Adrenal gland (tissue), 12 donors: ENCODE data around the gene VPS50. TPM values are rescaled to one million over a fixed set of nuclear protein-coding genes. Genes with fewer than 3 reads are reported as not detected.

ENCODE experiments used
- DNase-seq, 7 donors: peaks; one replicate each; pipeline ENCODE4 v3.0.0-alpha.2; 2019 to 2020
- H3K27ac ChIP-seq, 5 donors: fragments of 200-600 bp; sonication (generic) in 4 of 5; 1 replicate in 3 of 5; 2 replicates in 2 of 5; pipeline versions ENCODE4 v1.5.1 to v1.8.0; 2016 to 2020; ENCODE audit warnings: mild to moderate bottlenecking in 1 of 5
- H3K27me3 ChIP-seq: fragments of 200-600 bp; 2 replicates; pipeline ENCODE4 v1.8.0; 2021
- H3K36me3 ChIP-seq, 2 donors: fragments of 200-600 bp; replicated peaks in 1 of 2; 1 replicate in 1 of 2; 2 replicates in 1 of 2; pipeline versions ENCODE4 v1.5.1 to v1.8.0; 2018 to 2022
- H3K4me1 ChIP-seq, 2 donors: fragments of 200-600 bp; replicated peaks in 1 of 2; 1 replicate in 1 of 2; 2 replicates in 1 of 2; pipeline versions ENCODE4 v1.5.1 to v1.8.0; 2018 to 2021
- H3K4me3 ChIP-seq, 4 donors: fragments of 200-600 bp; sonication (generic) in 3 of 4; one replicate each; pipeline ENCODE4 v1.5.1; 2016 to 2018
- H3K9me3 ChIP-seq, 3 donors: fragments of 200-600 bp; sonication (generic) in 1 of 3; replicated peaks in 1 of 3; 1 replicate in 2 of 3; 2 replicates in 1 of 3; pipeline versions ENCODE4 v1.5.1 to v1.8.0; 2016 to 2021
- POLR2A ChIP-seq, 2 donors: fragments of 450-650 bp; IDR thresholded peaks; one replicate each; pipeline ENCODE4 v1.6.1; 2017; ENCODE audit warnings: antibody characterized with exemption in 2 of 2, mild to moderate bottlenecking in 2 of 2, moderate library complexity in 1 of 2
- WGBS, 4 donors: extraction: QIAGEN DNeasy Blood & Tissue Kit in 2 of 4; methylation state at CpG; one replicate each; pipeline versions ENCODE4 v1.1.5 to v1.1.7; 2013 to 2017; 5-methylcytosine and 5-hydroxymethylcytosine counted together
- intact Hi-C, 2 donors: fragments of 100-400 bp; cut with DNase I; formaldehyde crosslinking; loops; one replicate each; pipeline versions ENCODE4 v1.14.1 to v1.15.0; 2022 to 2023
- polyA plus RNA-seq, 3 donors: library from polyadenylated mRNA; stranded (reverse); fragments of 200-250 nt in 2 of 3; fragments of 350-450 nt in 1 of 3; fragmentation: Illumina TruSeq in 1 of 3; extraction: RNeasy Lipid Tissue Mini Kit (QIAGEN cat#74804) in 1 of 3; gene quantifications; one replicate each; pipeline ENCODE4 v1.2.3, GENCODE V29; 2013 to 2014
- total RNA-seq, 9 donors: library from RNA; depleted of rRNA in 4 of 9; stranded (reverse); fragments of >200 nt in 4 of 9; fragments of 120-200 nt in 1 of 9; fragmentation: NEBNext Ultra II Directional in 1 of 9; extraction: Animal tissue kit (Norgen Biotek cat#: 25700) in 1 of 9; gene quantifications; one replicate each; pipeline versions ENCODE4 v1.1.0 to v1.2.4, GENCODE V29; 2013 to 2023
- TF ChIP-seq, protein P1 (sequence below), 6 experiments: fragments of 450-650 bp in 4 of 6; fragments of 200-600 bp in 2 of 6; sonication (generic) in 1 of 6; IDR thresholded peaks; 1 replicate in 5 of 6; 2 replicates in 1 of 6; pipeline versions ENCODE4 v1.5.1 to v1.8.0; 2016 to 2021; ENCODE audit warnings: antibody characterized with exemption in 6 of 6, mild to moderate bottlenecking in 2 of 6, moderate library complexity in 1 of 6
- donor health status: healthy with polysubstance abuse.
- donor health status: Bipolar disorder and iron deficiency.
- donor health status: DM: yes; HTN: yes; CAD: no.
- donor health status: DM: no; HTN: no; CAD: no.
- donor health status: DM: no; HTN: no; CAD: no.
- donor health status: DM: yes; HTN: yes; CAD: no.

VPS50 gene
- total and polyA plus RNA-seq, 12 donors = 6.9 to 60.6 (median 24.0) TPM

DNA sequence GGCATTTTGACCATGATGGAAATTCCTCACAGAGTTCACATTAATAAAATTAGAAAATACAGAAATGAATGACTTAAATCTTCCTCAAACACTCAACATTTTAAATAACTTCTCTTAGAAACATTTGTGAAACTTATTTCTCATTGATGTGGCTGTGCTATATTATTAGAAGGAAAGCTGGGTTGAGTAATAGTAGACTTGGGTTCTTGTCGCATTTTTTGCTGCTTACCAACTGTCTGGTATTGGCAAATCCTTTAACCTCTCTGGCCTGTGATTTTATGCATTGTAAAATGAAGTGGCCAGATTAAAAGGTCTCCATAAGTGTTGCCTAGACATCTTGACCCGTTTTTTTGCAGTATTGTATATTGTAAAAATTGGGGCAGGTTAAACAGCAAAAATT lies 66.5 kb downstream of the VPS50 start:
- Histone ChIP-seq H3K27me3 (no peaks in the 10 kb centered on the region), H3K4me1 (no peaks in the 10 kb centered on the region), H3K9me3 (peaks cover 0 to 11% (median 0%) of the 10 kb centered on the region in 3 donors), H3K27ac (no peak overlapping the region), H3K36me3 (no peaks in the 10 kb centered on the region), H3K4me3 (no peak overlapping the region)
- TF ChIP-seq, protein P1, sequence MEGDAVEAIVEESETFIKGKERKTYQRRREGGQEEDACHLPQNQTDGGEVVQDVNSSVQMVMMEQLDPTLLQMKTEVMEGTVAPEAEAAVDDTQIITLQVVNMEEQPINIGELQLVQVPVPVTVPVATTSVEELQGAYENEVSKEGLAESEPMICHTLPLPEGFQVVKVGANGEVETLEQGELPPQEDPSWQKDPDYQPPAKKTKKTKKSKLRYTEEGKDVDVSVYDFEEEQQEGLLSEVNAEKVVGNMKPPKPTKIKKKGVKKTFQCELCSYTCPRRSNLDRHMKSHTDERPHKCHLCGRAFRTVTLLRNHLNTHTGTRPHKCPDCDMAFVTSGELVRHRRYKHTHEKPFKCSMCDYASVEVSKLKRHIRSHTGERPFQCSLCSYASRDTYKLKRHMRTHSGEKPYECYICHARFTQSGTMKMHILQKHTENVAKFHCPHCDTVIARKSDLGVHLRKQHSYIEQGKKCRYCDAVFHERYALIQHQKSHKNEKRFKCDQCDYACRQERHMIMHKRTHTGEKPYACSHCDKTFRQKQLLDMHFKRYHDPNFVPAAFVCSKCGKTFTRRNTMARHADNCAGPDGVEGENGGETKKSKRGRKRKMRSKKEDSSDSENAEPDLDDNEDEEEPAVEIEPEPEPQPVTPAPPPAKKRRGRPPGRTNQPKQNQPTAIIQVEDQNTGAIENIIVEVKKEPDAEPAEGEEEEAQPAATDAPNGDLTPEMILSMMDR (IDR thresholded peaks at IDR 0.05) = no peak
- TF ChIP-seq POLR2A (IDR thresholded peaks at IDR 0.05) = no peak
- no peak for DNase-seq
- 81 to 96% (median 94%) methylated on average over 2 of the region's 2 CpGs for WGBS, 4 donors
- intact Hi-C loops = no loop called here

DNA sequence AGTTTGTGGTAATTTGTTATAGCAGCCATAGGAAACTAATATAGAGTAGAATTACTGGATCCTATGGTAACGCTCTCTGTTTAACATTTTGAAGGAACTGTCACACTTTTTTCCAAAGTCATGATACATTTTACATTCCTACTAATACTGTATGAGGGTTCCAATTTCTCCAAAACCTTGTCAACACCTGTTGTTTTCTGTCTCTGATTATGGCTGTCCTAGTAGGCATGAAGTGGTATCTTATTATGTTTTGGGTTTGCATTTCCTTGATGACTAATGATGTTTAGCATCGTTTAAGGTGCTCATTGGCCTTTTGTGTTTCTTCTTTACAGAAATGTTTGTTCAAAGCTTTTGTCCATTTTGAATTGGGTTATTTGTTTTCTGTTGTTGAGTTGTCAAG lies 69.6 kb downstream of the VPS50 start:
- no peaks in the 10 kb centered on the region for H3K4me1 ChIP-seq
- DNase-seq = no peak
- no peak overlapping the region for H3K27ac ChIP-seq
- WGBS, 4 donors = 85 to 97% (median 94%) methylated on average over 2 of the region's 2 CpGs
- H3K36me3 ChIP-seq = no peaks in the 10 kb centered on the region
- TF ChIP-seq, protein P1 (IDR thresholded peaks at IDR 0.05) = no peak
- no peak for TF ChIP-seq POLR2A (IDR thresholded peaks at IDR 0.05)
- intact Hi-C loops = no loop called here
- peaks cover 0 to 10% (median 0%) of the 10 kb centered on the region in 3 donors for H3K9me3 ChIP-seq
- H3K27me3 ChIP-seq = no peaks in the 10 kb centered on the region
- H3K4me3 ChIP-seq = no peak overlapping the region

DNA sequence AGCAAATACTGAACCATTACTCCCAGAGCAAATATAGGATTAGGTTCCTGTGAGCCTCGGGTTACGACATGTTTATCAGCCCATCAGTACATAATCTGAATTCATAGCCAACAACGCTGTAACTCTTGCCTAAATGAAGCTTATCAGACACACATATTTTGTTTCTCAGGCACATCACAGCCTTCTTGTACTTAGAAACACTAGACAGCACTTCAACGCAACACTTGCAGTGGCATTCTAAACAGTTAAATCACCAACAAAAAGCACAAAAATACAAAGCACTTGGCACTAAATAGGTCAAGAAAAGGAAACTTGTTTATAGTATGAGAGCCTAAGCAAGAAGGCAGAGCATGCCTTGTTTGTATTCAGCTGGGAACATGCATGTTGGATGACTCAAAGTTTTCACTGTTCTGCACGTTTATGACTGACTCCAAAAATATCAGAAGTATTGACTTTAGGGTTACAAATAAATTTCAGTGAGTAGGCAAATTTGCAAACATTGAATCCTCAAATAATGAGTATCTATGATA lies 75.0 kb downstream of the VPS50 start:
- Histone ChIP-seq H3K27ac (no peak overlapping the region), H3K9me3 (no peaks in the 10 kb centered on the region), H3K27me3 (no peaks in the 10 kb centered on the region), H3K4me3 (no peak overlapping the region), H3K36me3 (no peaks in the 10 kb centered on the region), H3K4me1 (peaks cover 4 to 7% of the 10 kb centered on the region in 2 donors)
- TF ChIP-seq, protein P1 (IDR thresholded peaks at IDR 0.05) = no peak
- WGBS, 4 donors = 77 to 87% (median 81%) methylated on average over 5 of the region's 5 CpGs
- intact Hi-C loops = no loop called here
- DNase-seq = no peak

DNA sequence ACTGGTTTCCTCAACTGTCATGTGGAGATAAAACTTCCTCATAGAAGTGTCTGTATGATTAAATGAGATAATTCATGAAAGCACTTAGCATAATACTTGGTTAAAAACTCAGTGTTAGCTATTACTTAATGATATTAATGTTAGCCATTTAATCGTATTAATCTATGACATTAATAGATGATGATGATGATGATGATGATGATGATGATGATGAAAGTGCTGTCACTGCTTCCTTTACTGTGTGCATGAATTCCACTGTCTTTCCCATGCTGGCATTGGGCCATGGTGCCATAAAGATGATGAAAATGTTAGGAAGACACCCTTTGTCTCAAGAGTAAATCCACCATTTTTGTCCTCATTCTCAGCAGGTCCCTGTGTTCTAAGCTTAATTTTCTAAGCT lies 75.8 kb downstream of the VPS50 start:
- Histone ChIP-seq H3K4me1 (peaks cover 4 to 7% of the 10 kb centered on the region in 2 donors), H3K4me3 (no peak overlapping the region), H3K36me3 (no peaks in the 10 kb centered on the region), H3K27ac (no peak overlapping the region), H3K27me3 (no peaks in the 10 kb centered on the region), H3K9me3 (no peaks in the 10 kb centered on the region)
- no peak for TF ChIP-seq POLR2A (IDR thresholded peaks at IDR 0.05)
- TF ChIP-seq, protein P1 (IDR thresholded peaks at IDR 0.05) = no peak
- no peak for DNase-seq
- intact Hi-C loops = no loop called here
- WGBS, 4 donors = 94 to 100% (median 97%) methylated on average over 1 of the region's 1 CpG
